Activated CD4-positive, alpha-beta T cell treated with anti-CD3 and anti-CD28 coated beads, Interleukin-2, amount 10 ng/mL, durations not matched to agents 24 days and 14 days (primary cell): ENCODE measurements around the gene SERPINA5. TPM values are rescaled to one million over a fixed set of nuclear protein-coding genes. Genes with fewer than 3 reads are reported as not detected.

Source experiments
- DNase-seq: peaks from one replicate; pipeline ENCODE4 v3.0.0; 2022
- H3K27ac Mint-ChIP-seq: one replicate; pipeline ENCODE4 v1.8.0; 2022; ENCODE audit warnings: mild to moderate bottlenecking, mixed read lengths
- H3K27me3 Mint-ChIP-seq: one replicate; pipeline ENCODE4 v1.8.0; 2022; ENCODE audit warnings: mixed read lengths
- H3K36me3 Mint-ChIP-seq: one replicate; pipeline ENCODE4 v1.8.0; 2022; ENCODE audit warnings: low read depth, mild to moderate bottlenecking, mixed read lengths
- H3K4me1 Mint-ChIP-seq: one replicate; pipeline ENCODE4 v1.8.0; 2021; ENCODE audit warnings: mixed read lengths
- H3K4me3 Mint-ChIP-seq: one replicate; pipeline ENCODE4 v1.8.0; 2022; ENCODE audit warnings: mild to moderate bottlenecking, moderate library complexity, mixed read lengths
- H3K9me3 Mint-ChIP-seq: one replicate; pipeline ENCODE4 v1.8.0; 2021; ENCODE audit warnings: mixed read lengths
- intact Hi-C: fragments of 100-400 bp; cut with micrococcal nuclease; formaldehyde crosslinking; loops from one replicate; pipeline ENCODE4 v1.15.1; 2023
- total RNA-seq: library from RNA; stranded (reverse); gene quantifications from 2 replicates; pipeline ENCODE4 v1.2.3, GENCODE V29; 2022

The SERPINA5 gene, protein sequence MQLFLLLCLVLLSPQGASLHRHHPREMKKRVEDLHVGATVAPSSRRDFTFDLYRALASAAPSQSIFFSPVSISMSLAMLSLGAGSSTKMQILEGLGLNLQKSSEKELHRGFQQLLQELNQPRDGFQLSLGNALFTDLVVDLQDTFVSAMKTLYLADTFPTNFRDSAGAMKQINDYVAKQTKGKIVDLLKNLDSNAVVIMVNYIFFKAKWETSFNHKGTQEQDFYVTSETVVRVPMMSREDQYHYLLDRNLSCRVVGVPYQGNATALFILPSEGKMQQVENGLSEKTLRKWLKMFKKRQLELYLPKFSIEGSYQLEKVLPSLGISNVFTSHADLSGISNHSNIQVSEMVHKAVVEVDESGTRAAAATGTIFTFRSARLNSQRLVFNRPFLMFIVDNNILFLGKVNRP
- not detected in 2 replicates for total RNA-seq

DNA sequence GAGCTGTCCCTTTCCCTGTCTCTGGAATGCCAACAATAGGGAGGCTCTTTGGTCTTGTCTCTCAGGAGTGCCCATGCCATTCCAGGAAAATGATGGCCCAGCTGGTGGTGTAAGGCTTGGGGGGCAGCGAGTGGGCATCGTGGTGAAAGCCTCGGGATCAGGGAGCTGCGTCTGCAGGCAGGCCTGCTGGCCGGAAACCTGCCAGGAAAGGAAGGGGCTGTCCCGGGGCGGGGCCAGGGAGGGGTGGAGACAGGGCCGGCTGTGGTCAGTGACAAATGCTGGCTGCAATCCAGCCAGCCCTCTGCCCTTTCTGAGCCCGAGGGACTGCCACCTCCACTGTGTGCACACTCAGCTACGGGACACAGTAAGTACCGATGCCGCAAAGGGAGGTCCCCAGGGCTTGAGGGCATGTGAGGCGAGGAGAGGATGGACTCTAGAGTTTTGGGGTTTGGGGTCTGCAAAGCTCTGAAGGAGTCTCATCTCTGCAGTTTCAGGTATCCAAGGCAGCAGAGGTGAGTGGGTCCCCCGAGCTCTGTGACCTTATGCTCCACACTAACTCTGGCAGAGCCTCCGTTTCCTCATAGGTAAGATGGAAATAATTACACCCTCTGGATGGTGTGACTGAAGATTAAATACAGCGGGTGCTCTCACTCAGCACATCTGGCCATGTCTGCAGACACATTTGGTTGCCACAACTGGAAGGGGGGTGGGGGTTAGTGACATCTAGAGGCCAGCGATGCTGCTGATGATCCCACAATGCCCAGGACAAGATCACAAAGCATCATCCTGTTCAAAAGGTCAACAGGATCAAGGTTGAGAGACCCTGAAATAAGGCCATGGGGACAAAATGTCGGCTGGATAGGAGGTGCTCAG, at the start of gene SERPINA5:
TSS of gene SERPINA5 (plus strand) at position 300 of the 873 bp plus-strand sequence. CDS start 5,937 bp downstream, outside the sequence.
- Mint-ChIP-seq H3K36me3 (no peaks in the 10 kb centered on the region), H3K9me3 (no peaks in the 10 kb centered on the region), H3K27me3 (no peaks in the 10 kb centered on the region), H3K27ac (no peak within 1 kb of the TSS), H3K4me1 (no peaks in the 10 kb centered on the region), H3K4me3 (no peak within 1 kb of the TSS)
- no peak for DNase-seq
- intact Hi-C loops, result no loop called here

- intact Hi-C loops, result no loop called here
These were observed 48.8 kb upstream of the SERPINA5 start for GRCh38 chr14:94532447-94532846.

DNA sequence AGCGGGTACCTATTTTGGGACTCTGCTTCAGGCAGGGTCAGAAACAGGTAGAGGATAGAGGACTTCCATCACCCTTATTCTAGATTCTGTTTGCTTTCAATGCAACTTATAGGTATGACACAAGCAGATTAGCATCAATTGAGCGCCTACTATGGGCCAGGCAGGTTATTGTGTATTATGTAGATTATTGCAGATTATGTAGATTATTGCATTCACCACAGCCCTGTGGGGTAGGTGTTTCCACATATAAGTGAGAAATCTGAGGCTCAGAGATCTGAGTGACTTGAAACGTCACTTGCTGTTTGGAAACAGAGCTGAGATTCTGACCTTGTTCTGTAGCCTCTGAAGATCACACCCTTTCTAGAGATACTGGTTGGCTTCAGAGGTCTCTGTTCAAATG, 45.7 kb upstream of the SERPINA5 start:
- no peaks in the 10 kb centered on the region for H3K36me3 Mint-ChIP-seq
- no peak overlapping the region for H3K4me3 Mint-ChIP-seq
- DNase-seq, result no peak
- H3K4me1 Mint-ChIP-seq, result no peaks in the 10 kb centered on the region
- peaks cover 2% of the 10 kb centered on the region for H3K27me3 Mint-ChIP-seq
- intact Hi-C loops, result no loop called here
- no peaks in the 10 kb centered on the region for H3K9me3 Mint-ChIP-seq
- H3K27ac Mint-ChIP-seq, result no peak overlapping the region

More at GRCh38 chr14:94532447-94532846, 48.8 kb upstream of the SERPINA5 start:
- DNase-seq, result no peak
- no peak overlapping the region for H3K4me3 Mint-ChIP-seq
- H3K27me3 Mint-ChIP-seq, result peaks cover 2% of the 10 kb centered on the region
- no peak overlapping the region for H3K27ac Mint-ChIP-seq
- no peaks in the 10 kb centered on the region for H3K9me3 Mint-ChIP-seq
- H3K36me3 Mint-ChIP-seq, result no peaks in the 10 kb centered on the region
- H3K4me1 Mint-ChIP-seq, result no peaks in the 10 kb centered on the region

DNA sequence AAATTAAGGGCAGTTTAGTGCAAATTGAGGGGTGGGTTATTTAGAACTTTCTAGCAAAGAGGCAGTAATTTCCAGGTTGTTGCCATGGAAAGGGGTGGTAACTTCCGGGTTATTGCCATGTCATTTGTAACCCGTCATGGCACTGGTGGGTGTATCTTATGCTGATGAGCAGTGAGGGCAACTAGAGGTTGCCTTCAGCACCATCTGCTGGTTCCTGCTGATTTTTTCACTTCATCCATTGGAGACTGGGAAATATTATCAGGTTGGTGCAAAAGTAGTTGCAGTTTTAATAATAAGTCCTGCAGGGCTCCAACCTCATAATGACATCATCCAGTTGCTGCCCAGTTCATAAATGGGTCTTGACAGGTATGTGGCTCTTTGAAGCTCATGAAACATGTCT, 44.4 kb upstream of the SERPINA5 start:
- intact Hi-C loops, result no loop called here
- DNase-seq, result no peak
- no peaks in the 10 kb centered on the region for H3K36me3 Mint-ChIP-seq
- H3K27ac Mint-ChIP-seq, result no peak overlapping the region
- H3K27me3 Mint-ChIP-seq, result peaks cover 4% of the 10 kb centered on the region
- H3K9me3 Mint-ChIP-seq, result no peaks in the 10 kb centered on the region
- no peak overlapping the region for H3K4me3 Mint-ChIP-seq
- H3K4me1 Mint-ChIP-seq, result no peaks in the 10 kb centered on the region

DNA sequence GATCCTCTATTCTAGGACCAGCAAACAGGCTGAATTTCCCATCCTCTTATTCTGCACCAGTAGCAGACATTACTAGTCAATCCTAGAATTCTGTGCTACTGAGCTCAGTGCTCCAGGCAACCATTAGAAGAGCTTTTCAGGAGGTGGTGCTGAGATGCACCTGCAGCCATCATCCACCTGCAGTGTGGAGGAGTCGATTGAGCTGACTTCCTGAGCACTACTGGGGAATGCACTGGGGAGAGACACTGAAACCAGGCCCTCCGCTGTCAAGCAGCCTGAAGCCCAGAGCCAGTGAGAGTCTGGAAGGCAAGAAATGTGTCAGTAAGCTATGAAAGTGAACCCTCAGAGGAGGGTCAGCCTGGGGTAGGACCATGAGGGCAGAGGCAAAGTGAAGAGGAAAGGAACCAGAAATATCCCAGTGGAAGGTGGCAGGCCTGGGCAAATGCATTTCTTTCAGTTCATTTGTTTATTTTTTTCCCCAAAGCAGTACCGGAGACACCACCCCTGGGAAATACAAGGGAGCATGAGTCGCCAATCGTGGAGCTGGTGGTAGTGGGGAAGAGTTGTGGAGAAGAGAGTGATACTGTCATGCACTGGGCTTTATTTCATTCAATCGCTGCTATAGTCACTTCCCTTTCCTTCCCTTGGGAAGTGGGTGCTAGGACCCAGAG, 43.0 kb upstream of the SERPINA5 start:
- intact Hi-C loops, result no loop called here
- Mint-ChIP-seq H3K27ac (no peak overlapping the region), H3K4me1 (no peaks in the 10 kb centered on the region), H3K36me3 (no peaks in the 10 kb centered on the region), H3K9me3 (no peaks in the 10 kb centered on the region), H3K4me3 (no peak overlapping the region), H3K27me3 (peaks cover 4% of the 10 kb centered on the region)
- DNase-seq, result no peak

DNA sequence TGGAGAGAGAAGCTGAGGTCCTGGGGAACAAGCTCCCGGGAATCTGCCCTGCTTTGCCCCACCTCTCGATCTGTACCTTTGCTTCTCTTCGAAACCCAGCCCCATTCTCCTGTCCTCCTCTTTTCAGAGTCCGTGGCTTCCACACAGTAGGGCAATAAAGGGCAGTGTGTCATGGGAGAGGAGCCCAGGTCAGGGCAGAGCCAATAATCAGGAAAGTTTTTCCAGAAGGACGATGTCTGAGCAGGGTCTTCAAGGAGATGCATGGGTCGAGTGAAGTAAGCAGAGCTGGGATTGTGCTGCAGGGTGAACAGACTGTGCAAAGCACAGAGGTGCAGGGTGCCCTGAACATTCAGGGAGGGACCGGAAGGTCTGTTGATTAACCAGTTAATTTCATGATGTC, 42.0 kb upstream of the SERPINA5 start:
- Mint-ChIP-seq H3K27me3 (peaks cover 4% of the 10 kb centered on the region), H3K4me3 (no peak overlapping the region), H3K9me3 (no peaks in the 10 kb centered on the region), H3K27ac (no peak overlapping the region), H3K4me1 (no peaks in the 10 kb centered on the region), H3K36me3 (no peaks in the 10 kb centered on the region)
- intact Hi-C loops, result no loop called here
- no peak for DNase-seq

DNA sequence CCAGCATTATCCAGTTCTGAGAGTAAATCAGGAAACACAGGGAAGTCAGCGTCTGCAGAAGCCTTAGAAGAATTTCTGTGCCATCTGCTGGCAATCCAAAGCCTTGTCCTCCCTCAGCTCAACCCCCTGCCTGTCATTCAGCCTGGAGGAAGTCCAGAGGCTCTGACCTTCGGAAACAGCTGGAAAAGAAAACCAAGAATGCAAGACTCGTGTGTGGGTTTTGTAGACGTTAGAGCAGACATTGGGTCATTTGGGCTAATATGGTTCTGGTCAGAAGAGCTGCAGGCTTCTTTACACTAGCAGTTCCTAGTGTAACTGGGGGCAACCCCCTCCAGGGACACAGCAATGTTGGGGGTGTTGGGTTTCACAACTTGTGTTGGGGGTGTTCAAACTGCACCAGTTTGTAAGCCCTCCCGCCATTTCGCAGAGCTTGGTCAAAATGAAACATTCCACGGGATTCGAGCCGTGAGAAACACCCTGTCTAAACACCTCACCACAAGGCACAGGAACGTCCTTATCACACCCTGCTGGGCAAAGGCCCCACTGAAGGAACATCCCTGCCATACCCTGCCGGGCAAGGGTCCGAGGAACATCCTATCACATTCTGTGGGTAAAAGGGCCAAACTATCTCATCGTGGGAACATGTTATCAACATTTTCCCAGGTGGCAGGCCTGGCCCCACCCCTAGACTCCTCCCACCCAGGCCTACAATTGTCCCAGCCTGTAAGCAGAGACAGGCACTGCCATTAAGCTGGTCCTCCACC, 41.0 kb upstream of the SERPINA5 start:
- no peak overlapping the region for H3K4me3 Mint-ChIP-seq
- H3K27ac Mint-ChIP-seq, result no peak overlapping the region
- H3K4me1 Mint-ChIP-seq, result no peaks in the 10 kb centered on the region
- H3K27me3 Mint-ChIP-seq, result peaks cover 4% of the 10 kb centered on the region
- intact Hi-C loops, result no loop called here
- DNase-seq, result no peak
- no peaks in the 10 kb centered on the region for H3K36me3 Mint-ChIP-seq
- H3K9me3 Mint-ChIP-seq, result no peaks in the 10 kb centered on the region

GRCh38 chr14:94541234-94541975, 39.8 kb upstream of the SERPINA5 start:
- Mint-ChIP-seq H3K27ac (no peak overlapping the region), H3K9me3 (no peaks in the 10 kb centered on the region), H3K4me1 (no peaks in the 10 kb centered on the region), H3K36me3 (no peaks in the 10 kb centered on the region), H3K4me3 (no peak overlapping the region), H3K27me3 (peaks cover 4% of the 10 kb centered on the region)
- intact Hi-C loops, result no loop called here
- no peak for DNase-seq

DNA sequence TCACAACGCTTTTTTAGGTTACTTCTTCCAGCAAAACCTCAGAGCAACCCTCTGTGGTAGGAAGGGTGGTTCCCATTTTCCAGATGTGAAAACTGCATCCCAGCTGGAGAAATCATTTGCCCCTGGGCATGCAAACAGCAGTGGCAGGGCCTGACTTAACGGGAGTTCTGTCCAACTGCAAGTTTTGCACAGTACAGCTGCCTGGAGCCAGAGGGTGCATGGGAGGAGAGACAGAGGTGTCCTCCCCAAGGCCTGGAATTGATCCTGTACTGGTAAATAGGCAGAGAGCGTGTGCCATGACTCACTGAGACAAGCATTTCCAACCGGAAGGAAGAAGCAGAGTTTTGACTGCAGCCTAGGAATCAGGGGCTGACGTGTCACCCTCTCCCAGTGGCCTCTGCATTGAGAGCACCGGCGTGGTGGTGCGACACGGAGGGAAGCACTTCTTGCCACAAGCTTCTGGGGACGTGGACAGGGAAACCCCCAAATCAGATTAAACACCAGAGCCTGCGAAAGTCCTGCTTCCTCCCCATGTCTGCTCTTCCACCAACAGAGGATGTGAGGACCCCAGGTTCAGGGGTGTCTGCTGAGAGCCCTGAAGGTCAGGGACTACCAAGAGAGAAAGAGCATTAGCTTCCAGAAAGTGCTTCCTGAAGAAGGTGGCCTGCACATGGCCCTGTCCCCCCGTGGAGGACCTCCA, 39.0 kb upstream of the SERPINA5 start:
- Mint-ChIP-seq H3K27ac (no peak overlapping the region), H3K27me3 (peaks cover 4% of the 10 kb centered on the region), H3K4me1 (no peaks in the 10 kb centered on the region), H3K9me3 (no peaks in the 10 kb centered on the region), H3K36me3 (no peaks in the 10 kb centered on the region), H3K4me3 (no peak overlapping the region)
- intact Hi-C loops, result no loop called here
- no peak for DNase-seq

GRCh38 chr14:94542811-94543440, 38.3 kb upstream of the SERPINA5 start:
- Mint-ChIP-seq H3K9me3 (no peaks in the 10 kb centered on the region), H3K27me3 (peaks cover 4% of the 10 kb centered on the region), H3K4me1 (no peaks in the 10 kb centered on the region), H3K36me3 (no peaks in the 10 kb centered on the region), H3K27ac (no peak overlapping the region), H3K4me3 (no peak overlapping the region)
- intact Hi-C loops, result no loop called here
- DNase-seq, result no peak

GRCh38 chr14:94543449-94544124, 37.6 kb upstream of the SERPINA5 start:
- no peak overlapping the region for H3K27ac Mint-ChIP-seq
- H3K4me1 Mint-ChIP-seq, result no peaks in the 10 kb centered on the region
- intact Hi-C loops, result no loop called here
- no peak overlapping the region for H3K4me3 Mint-ChIP-seq
- H3K27me3 Mint-ChIP-seq, result peaks cover 2% of the 10 kb centered on the region
- H3K36me3 Mint-ChIP-seq, result no peaks in the 10 kb centered on the region
- no peak for DNase-seq
- H3K9me3 Mint-ChIP-seq, result no peaks in the 10 kb centered on the region

DNA sequence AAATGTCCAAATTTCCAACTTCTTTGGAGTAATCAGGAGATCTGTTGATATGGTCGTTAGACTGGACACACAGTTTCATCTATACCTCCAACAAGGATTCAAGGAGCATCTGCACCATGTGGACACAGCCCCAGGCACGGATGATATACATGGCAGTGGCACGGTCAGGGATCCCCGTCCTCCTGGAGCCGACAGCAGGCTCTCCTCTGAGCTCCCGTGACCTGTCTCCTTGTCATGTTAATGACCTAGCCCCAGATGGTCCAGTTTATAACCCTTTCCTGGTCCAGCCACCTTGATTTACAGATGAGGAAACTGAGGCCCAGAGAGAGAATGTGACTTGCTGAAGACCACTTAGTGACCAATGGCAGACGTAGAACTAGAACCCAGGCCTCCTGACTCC, 36.5 kb upstream of the SERPINA5 start:
- peaks cover 2% of the 10 kb centered on the region for H3K27me3 Mint-ChIP-seq

More for the DNA sequence above, 36.5 kb upstream of the SERPINA5 start:
- no peaks in the 10 kb centered on the region for H3K4me1 Mint-ChIP-seq
- H3K4me3 Mint-ChIP-seq, result no peak overlapping the region
- no peaks in the 10 kb centered on the region for H3K9me3 Mint-ChIP-seq
- no peaks in the 10 kb centered on the region for H3K36me3 Mint-ChIP-seq
- intact Hi-C loops, result no loop called here
- no peak overlapping the region for H3K27ac Mint-ChIP-seq
- no peak for DNase-seq
